Activated CD8-positive, alpha-beta T cell treated with anti-CD3 and anti-CD28 coated beads for 36 hours (primary cell): Measurements from ENCODE around the gene DNAJB13. TPM values are rescaled to one million over a fixed set of nuclear protein-coding genes. Genes with fewer than 3 reads are reported as not detected.

Source experiments
- ATAC-seq: fragments of 200-7000 bp; cut with Tn5 transposase; one replicate; pipeline ENCODE4 v1.10.0; 2021; ENCODE audit warnings: mild to moderate bottlenecking, moderate library complexity
- CTCF ChIA-PET: fragments of 350-600 bp; sonication (Branson Sonifier 250); formaldehyde crosslinking; loops from one replicate; lab custom pipeline; 2021; ENCODE audit warnings: antibody characterized with exemption; lab: Charles Lee
- POLR2A ChIA-PET: fragments of 350-600 bp; sonication (Branson Sonifier 250); formaldehyde crosslinking; loops from one replicate; lab custom pipeline; 2021; ENCODE audit warnings: antibody characterized with exemption; lab: Charles Lee
- DNase-seq: peaks from one replicate; pipeline ENCODE4 v3.0.0-alpha.2; 2020
- H3K27ac Mint-ChIP-seq: one replicate; pipeline ENCODE4 v1.8.0; 2021; ENCODE audit warnings: mild to moderate bottlenecking, mixed read lengths
- H3K27me3 Mint-ChIP-seq: one replicate; pipeline ENCODE4 v1.8.0; 2021; ENCODE audit warnings: mixed read lengths
- H3K36me3 Mint-ChIP-seq: one replicate; pipeline ENCODE4 v1.8.0; 2021; ENCODE audit warnings: low read depth, mixed read lengths
- H3K4me1 Mint-ChIP-seq: one replicate; pipeline ENCODE4 v1.8.0; 2021; ENCODE audit warnings: low read depth, mixed read lengths
- H3K4me3 Mint-ChIP-seq: one replicate; pipeline ENCODE4 v1.8.0; 2021; ENCODE audit warnings: mild to moderate bottlenecking, moderate library complexity, mixed read lengths
- H3K9me3 Mint-ChIP-seq: one replicate; pipeline ENCODE4 v1.8.0; 2021; ENCODE audit warnings: mixed read lengths
- CTCF ChIP-seq: fragments of 200-600 bp; IDR thresholded peaks from one replicate; pipeline ENCODE4 v1.8.0; 2022; ENCODE audit warnings: antibody characterized with exemption, mild to moderate bottlenecking
- intact Hi-C: fragments of 100-400 bp; cut with micrococcal nuclease; formaldehyde crosslinking; loops from one replicate; pipeline ENCODE4 v1.10.0; 2022
- total RNA-seq, 2 experiments: library from RNA; stranded (reverse); gene quantifications; one replicate each; pipeline ENCODE4 v1.2.3, GENCODE V29; 2021

DNAJB13 gene
- total RNA-seq, 2 experiments from 2014 or later, result 0.18 TPM; not detected in 1

- Mint-ChIP-seq H3K27ac (peak overlapping the region; percentile 91), H3K4me3 (peak overlapping the region; percentile 65), H3K36me3 (peaks cover 34% of the 10 kb centered on the region), H3K9me3 (no peaks in the 10 kb centered on the region), H3K4me1 (peaks cover 84% of the 10 kb centered on the region), H3K27me3 (no peaks in the 10 kb centered on the region)
- intact Hi-C loops, result no loop called here
- DNase-seq (no peak), ATAC-seq (no peak)
- ChIA-PET CTCF (interaction anchor here (1.4 to 1.7 kb wide), 4 partner anchors 9 to 40 kb away, joined by 3 to 7 read pairs (median 4); no protein-coding TSS in a partner anchor), POLR2A (interaction anchor here (0.7 to 3.1 kb wide), 9 partner anchors 8 to 33 kb away, joined by 3 to 46 read pairs (median 7); partner anchors contain the start of gene UCP2)
- TF ChIP-seq CTCF, result no peak
These were observed 53.3 kb downstream of the DNAJB13 start for GRCh38 chr11:74004046-74004695.

DNA sequence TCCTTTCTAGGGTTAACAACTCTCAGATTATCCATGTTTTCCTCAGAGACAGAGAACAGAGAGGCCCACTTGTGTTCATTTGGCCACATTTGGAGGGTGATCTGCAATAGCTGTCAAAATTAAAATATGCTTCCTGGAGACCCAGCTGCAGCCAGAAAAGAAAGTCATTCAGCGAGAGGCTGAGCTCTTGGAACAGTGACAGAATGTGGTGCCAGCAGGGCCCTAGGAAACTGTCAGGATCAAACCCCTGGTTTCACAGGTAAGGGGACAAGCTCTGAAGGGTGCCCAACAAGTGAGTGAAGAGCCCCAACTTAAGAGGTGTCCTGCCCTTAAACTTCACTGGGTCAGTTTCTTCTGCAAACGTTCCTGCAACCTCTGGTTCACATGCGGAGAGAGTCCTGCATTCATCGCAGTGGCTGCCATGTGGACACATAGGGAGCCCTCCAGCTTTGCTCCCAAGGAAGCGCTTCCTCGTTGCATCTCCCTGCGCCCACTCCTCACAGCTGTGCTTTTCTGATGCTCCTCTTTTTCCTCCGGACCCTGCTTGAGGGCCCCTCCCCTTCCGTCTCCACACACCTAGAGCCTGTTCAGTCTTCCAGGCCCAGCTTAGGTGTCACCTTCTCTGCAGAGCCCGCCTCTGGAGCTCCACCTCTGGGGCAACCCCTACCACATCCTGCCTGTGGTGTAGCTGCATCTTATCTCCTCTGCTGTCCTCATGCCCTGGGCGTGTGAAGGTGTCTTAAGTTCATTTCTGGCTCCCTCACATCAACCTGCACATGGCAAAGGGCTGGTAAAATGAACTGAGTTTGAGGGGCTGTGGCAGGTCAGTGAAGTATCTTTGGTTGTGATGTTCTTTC, 54.2 kb downstream of the DNAJB13 start:
- Mint-ChIP-seq H3K4me1 (peaks cover 82% of the 10 kb centered on the region), H3K4me3 (peak overlapping the region; percentile 65), H3K9me3 (no peaks in the 10 kb centered on the region), H3K27me3 (no peaks in the 10 kb centered on the region), H3K27ac (peak overlapping the region; percentile 91), H3K36me3 (peaks cover 30% of the 10 kb centered on the region)
- ChIA-PET CTCF (interaction anchor here (1.0 to 1.7 kb wide), 5 partner anchors 10 to 77 kb away, joined by 3 to 7 read pairs (median 4); no protein-coding TSS in a partner anchor), POLR2A (interaction anchor here (0.7 to 3.1 kb wide), 12 partner anchors 9 to 34 kb away, joined by 3 to 46 read pairs (median 6); partner anchors contain the start of gene UCP2)
- intact Hi-C loops, result loop anchor here (1.0 to 5.0 kb wide), 2 partner anchors 10 to 33 kb away; no protein-coding TSS in a partner anchor
- DNase-seq (peak; percentile 96), ATAC-seq (peak; percentile 99)
- TF ChIP-seq CTCF, result no peak

DNA sequence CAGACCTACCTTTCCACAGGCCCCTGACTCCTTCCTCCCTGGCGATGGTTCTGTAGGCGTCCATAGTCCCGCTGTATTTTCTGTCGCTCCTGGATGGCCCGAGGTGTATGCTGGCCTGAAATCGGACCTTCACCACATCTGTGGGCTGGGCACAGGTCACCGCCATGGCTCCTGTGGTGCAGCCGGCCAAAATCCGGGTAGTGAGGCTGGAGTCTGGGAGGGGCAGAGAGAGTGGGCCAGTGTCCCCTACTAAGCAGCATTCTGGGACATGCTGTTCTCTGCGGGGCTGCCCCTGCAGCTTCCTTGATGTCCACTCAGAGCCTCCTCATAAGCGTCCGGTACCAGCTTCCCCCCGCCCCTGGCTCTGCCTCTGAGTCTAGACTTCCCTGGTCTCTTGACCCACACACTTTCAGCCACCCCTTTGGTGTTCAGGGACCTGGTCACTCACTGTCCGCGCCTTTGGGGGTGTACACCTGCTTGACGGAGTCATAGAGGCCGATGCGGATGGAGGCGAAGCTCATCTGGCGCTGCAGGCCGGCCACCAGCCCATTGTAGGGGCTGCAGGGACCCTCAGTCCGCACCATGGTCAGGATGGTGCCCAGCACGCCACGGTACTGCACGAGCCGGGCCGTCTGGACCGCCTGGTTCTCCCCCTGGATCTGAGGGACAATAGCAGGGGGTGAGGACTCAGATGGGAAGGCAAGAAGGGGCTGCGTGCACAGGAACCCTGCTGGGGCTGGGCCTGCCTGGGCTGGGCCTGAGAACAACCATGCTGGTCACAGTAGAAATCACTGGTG, 55.1 kb downstream of the DNAJB13 start:
- Mint-ChIP-seq H3K27me3 (no peaks in the 10 kb centered on the region), H3K4me3 (no peak overlapping the region), H3K27ac (peak overlapping the region; percentile 91), H3K9me3 (no peaks in the 10 kb centered on the region), H3K4me1 (peaks cover 82% of the 10 kb centered on the region), H3K36me3 (peaks cover 24% of the 10 kb centered on the region)
- intact Hi-C loops, result loop anchor here (1.0 to 5.0 kb wide), 2 partner anchors 11 to 34 kb away; no protein-coding TSS in a partner anchor
- ChIA-PET POLR2A (interaction anchor here (1.0 to 3.1 kb wide), 8 partner anchors 9 to 33 kb away, joined by 3 to 46 read pairs (median 7); partner anchors contain the start of gene UCP2), CTCF (interaction anchor here (1.0 to 1.7 kb wide), 4 partner anchors 11 to 76 kb away, joined by 3 to 7 read pairs (median 4); no protein-coding TSS in a partner anchor)
- DNase-seq, result no peak
- TF ChIP-seq CTCF, result no peak
- no peak for ATAC-seq

- ATAC-seq, result no peak
- DNase-seq, result no peak
- H3K9me3 Mint-ChIP-seq, result no peaks in the 10 kb centered on the region
- H3K27ac Mint-ChIP-seq, result peak overlapping the region; percentile 91
- peaks cover 25% of the 10 kb centered on the region for H3K36me3 Mint-ChIP-seq
- no peak overlapping the region for H3K4me3 Mint-ChIP-seq
- intact Hi-C loops, result loop anchor here (5.0 kb wide), 1 partner anchor 35 kb away; no protein-coding TSS in a partner anchor
- TF ChIP-seq CTCF, result no peak
- ChIA-PET CTCF (interaction anchor here (1.3 kb wide), 1 partner anchor 12 kb away, joined by 3 read pairs; no protein-coding TSS in a partner anchor), POLR2A (interaction anchor here (1.4 to 17.6 kb wide), 2 partner anchors 9 to 30 kb away, joined by 3 to 269 read pairs; partner anchors contain the start of gene UCP2)
- H3K4me1 Mint-ChIP-seq, result peaks cover 86% of the 10 kb centered on the region
- no peaks in the 10 kb centered on the region for H3K27me3 Mint-ChIP-seq
These were observed 56.0 kb downstream of the DNAJB13 start for GRCh38 chr11:74006743-74007304.
